ENCODE results near the gene CORO1C.

GRCh38 chr12:108653082-108653516 lies 78.2 kb downstream of the CORO1C start:
- TF ChIP-seq, protein P1, sequence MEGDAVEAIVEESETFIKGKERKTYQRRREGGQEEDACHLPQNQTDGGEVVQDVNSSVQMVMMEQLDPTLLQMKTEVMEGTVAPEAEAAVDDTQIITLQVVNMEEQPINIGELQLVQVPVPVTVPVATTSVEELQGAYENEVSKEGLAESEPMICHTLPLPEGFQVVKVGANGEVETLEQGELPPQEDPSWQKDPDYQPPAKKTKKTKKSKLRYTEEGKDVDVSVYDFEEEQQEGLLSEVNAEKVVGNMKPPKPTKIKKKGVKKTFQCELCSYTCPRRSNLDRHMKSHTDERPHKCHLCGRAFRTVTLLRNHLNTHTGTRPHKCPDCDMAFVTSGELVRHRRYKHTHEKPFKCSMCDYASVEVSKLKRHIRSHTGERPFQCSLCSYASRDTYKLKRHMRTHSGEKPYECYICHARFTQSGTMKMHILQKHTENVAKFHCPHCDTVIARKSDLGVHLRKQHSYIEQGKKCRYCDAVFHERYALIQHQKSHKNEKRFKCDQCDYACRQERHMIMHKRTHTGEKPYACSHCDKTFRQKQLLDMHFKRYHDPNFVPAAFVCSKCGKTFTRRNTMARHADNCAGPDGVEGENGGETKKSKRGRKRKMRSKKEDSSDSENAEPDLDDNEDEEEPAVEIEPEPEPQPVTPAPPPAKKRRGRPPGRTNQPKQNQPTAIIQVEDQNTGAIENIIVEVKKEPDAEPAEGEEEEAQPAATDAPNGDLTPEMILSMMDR (IDR thresholded peaks at IDR 0.05; ENCODE audit: low read depth, low read length, missing input control), result no peak
- TF ChIP-seq RAD21 (IDR thresholded peaks at IDR 0.05), result no peak
- no peak for TF ChIP-seq TAF1 (conservative IDR thresholded peaks at IDR 0.05)
- TF ChIP-seq YY1 (IDR thresholded peaks at IDR 0.05), result no peak

Measured in liver (tissue), 3 donors.